GM19452 (cell line): ENCODE data around the gene LY9.

Experiments used
- ATAC-seq: cut with Tn5 transposase; IDR thresholded peaks from one replicate; pipeline ENCODE4 v1.9.1; 2021; ENCODE audit not compliant: unreplicated experiment

Gene LY9

DNA sequence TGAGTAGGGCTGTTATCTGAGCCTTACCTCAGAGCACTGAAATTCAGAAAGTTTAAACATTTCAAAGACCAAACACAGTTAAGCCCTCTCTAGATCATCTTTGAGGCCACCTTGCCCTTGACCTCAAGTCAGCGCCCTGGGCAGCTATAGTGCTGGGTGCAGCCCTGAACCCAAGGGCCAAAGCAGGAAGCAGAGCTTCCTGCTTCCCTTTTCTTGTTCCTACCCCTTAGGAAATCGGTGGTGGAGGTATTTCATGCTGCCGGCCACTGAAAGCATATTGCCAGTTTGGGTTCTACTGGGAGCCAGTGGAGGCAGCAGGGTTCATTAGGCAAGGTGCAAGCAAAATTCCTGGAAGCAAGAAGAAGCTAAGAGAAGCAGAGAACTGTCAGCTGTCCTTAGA lies 40.6 kb downstream of the LY9 start:
- ATAC-seq: no peak

GRCh38 chr1:160836981-160837557 lies 41.1 kb downstream of the LY9 start:
- no peak for ATAC-seq

- ATAC-seq: peak; percentile 78
Observed at GRCh38 chr1:160837558-160838205, 41.7 kb downstream of the LY9 start.

DNA sequence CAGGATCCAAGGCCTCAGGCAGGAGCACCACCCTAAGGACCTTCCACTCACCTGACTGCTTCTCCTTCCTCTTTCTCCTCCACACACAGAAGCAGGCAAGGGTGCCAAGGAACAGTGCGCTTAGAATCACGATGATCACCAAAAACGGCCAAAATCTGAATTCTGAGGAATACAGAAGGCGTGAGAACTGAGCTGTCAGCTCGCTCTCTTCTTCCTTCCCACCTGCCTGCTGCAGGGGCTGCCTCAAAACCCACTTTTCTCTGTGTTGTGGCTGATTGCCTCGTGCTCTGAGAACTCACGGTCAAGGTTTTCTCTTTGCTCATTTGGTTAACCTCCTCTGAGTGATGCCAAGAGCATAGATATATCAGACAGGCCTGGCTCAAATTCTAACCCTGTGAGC lies 42.9 kb downstream of the LY9 start:
- ATAC-seq: no peak

GRCh38 chr1:160839746-160840145 lies 43.8 kb downstream of the LY9 start:
- no peak for ATAC-seq

GRCh38 chr1:160841079-160841478 lies 45.1 kb downstream of the LY9 start:
- no peak for ATAC-seq

DNA sequence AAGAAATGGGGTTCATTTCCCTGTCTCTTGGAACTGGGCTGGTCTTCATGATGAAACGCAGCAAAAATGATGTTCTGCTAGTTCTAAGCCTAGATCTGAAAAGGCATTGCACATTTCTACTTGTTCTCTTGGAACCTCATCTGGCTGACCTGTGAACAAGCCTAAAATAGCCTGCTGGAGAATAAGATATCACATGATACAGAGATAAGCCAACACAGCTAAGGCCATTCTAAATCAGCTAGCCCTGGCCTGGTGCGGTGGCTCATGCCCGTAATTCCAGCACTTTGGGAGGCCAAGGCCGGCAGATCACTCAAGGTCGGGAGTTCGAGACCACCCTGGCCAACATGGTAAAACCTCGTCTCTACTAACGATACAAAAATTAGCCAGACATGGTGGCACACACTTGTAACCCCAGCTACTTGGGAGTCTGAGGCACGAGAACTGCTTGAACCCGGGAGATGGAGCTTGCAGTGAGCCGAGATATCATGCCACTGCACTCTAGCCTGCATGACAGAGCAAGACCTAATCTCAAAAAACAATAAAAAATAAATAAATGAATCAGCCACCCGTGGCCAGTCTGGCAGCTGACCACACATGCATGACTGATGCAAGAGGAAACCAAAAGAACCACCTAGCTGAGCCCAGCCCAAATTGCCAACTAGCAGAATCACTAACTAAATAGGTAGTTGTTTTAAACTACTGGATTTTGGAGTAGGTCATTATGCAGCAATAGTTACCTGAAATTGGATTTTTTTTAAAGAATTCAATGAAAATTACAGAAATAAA lies 48.7 kb downstream of the LY9 start:
- ATAC-seq: no peak

DNA sequence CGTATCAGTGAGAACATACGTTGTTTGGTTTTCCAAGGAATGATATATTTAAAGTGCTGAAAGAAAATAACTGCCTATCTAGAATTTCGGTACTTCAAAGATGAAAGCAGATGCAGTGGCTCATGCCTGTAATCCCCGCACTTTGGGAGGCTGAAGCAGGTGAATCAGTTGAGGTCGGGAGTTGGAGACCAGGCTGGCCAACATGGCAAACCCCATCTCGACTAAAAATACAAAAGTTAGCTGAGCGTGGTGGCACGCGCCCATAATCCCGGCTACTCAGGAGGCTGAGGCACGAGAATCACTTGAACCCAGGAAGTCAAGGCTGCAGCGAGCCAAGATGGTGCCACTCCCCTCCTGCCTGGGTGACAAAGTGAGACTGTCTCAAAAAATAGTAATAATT lies 50.3 kb downstream of the LY9 start:
- ATAC-seq: no peak

GRCh38 chr1:160850541-160850940 lies 54.6 kb downstream of the LY9 start:
- no peak for ATAC-seq

DNA sequence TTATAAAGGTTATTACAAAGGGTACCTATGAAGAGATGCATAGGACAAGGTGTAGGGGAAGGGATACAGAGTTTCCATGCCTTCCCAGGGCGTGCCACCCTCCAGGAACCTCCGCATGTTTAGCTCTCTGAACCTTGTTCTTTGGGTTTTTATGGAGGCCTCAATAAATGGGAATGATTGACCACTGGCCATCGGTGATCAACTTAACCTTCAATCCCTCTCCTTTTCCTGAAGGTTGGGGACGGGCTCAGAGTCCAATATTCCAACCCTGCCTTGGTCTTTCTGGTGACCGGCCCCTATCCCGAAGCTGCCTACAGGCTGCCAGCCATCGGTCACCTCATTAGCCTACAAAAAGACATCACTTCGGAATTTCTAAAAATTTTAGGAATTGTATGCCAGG lies 55.0 kb downstream of the LY9 start:
- no peak for ATAC-seq

GRCh38 chr1:160853014-160853413 lies 57.0 kb downstream of the LY9 start:
- no peak for ATAC-seq

DNA sequence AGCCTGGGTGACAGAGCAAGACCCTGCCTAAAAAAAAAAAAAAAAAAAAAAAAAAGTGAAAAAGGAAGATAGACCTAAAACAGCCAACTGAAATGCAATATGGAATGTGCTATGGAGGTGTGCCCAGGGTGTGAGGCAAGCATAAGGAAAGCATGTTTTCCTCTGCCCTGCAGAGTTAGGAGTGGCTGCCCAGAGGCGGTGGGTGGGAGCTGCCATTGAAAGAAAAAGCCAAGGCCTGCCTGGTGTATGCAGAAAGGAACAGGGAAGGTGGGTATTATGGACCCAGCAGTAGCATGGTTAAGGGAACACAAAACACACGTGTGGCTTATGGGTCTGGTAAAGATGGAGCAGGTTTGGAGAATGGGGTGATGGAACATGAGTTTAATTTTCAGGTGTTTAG lies 57.8 kb downstream of the LY9 start:
- ATAC-seq: no peak

GRCh38 chr1:160855181-160855981 lies 59.4 kb downstream of the LY9 start:
- ATAC-seq: peak; percentile 93

DNA sequence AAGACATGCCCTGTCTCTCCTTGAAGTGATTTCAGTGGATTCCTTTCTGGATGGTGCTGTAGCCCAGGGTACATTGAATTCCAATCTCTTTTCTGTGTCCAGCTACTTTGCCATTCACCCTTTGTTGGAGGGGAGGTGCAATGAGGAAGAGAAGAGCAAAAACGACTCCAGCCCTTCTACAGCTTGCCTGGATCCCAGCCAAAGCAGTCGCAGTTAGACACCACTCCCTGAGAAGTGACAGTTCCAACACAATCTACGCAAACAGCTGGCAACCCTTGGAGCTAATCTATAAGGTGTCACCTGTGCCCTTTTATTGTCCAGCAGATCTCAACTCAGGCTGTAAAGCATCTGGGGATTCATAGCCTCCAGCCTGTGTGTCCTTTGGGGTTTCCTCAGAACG lies 62.1 kb downstream of the LY9 start:
- no peak for ATAC-seq

DNA sequence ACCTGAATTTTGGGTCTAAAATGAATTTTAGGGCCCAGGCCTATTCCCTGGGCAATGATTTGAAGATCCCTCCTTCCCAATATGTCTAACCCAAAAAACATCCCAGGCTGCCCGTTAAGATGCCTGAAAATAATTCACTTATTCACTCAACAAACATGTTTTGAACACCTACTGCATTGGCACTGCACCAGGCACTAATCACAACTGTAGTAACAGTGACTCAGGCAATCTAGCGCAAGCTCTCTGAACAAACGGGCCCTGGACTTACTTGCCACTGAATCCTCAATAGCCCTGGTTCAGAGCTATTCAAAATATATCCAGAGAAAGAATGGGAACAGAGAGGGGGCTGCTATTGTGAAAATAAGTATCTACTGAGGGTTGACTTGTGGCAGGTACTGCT lies 62.5 kb downstream of the LY9 start:
- ATAC-seq: no peak

GRCh38 chr1:160859166-160859565 lies 63.2 kb downstream of the LY9 start:
- no peak for ATAC-seq

GRCh38 chr1:160860840-160861505 lies 65.0 kb downstream of the LY9 start:
- ATAC-seq: no peak

GRCh38 chr1:160862203-160863060 lies 66.5 kb downstream of the LY9 start, which contains the start of gene CD244:
Gene CD244 (minus strand): TSS chr1:160862887. CDS start chr1:160862677, 210 bp downstream.
- ATAC-seq: peak; percentile 83

- ATAC-seq: no peak
Observed at GRCh38 chr1:160863061-160863773, 67.2 kb downstream of the LY9 start.
